DND-41 (cell line): ENCODE measurements around the gene NUCB2.
"Not testable (repeated sequence)": the region's sequence is repeated elsewhere in the genome, so short reads cannot be mapped to it uniquely, and the experiment has no call there.

Experiments used
- ATAC-seq: fragments of 200-7000 bp; cut with Tn5 transposase; 3 replicates; pipeline ENCODE4 v1.9.1; 2021; ENCODE audit warnings: low read depth; ENCODE audit not compliant: insufficient read depth
- DNase-seq: peaks from one replicate; pipeline ENCODE4 v3.0.0-alpha.2; 2020
- H2AFZ ChIP-seq: 2 replicates; pipeline ENCODE4 v1.6.0; 2012; ENCODE audit warnings: low read depth, low read length
- H3K27ac ChIP-seq: 2 replicates; pipeline ENCODE4 v1.5.1; 2012; ENCODE audit warnings: low read length, inconsistent platforms
- H3K27me3 ChIP-seq: fragments of 200-600 bp; sonication (generic); 2 replicates; pipeline ENCODE4 v1.6.0; 2012; ENCODE audit warnings: low read length, mild to moderate bottlenecking, inconsistent platforms; ENCODE audit not compliant: insufficient read depth, poor library complexity
- H3K36me3 ChIP-seq: 2 replicates; pipeline ENCODE4 v1.5.1; 2012; ENCODE audit warnings: low read length, inconsistent platforms; ENCODE audit not compliant: insufficient read depth
- H3K4me1 ChIP-seq: 2 replicates; pipeline ENCODE4 v1.5.1; 2012; ENCODE audit warnings: mild to moderate bottlenecking, low read length; ENCODE audit not compliant: insufficient read depth
- H3K4me2 ChIP-seq: 2 replicates; pipeline ENCODE4 v1.6.0; 2012; ENCODE audit warnings: mild to moderate bottlenecking, moderate library complexity, low read length, inconsistent platforms; ENCODE audit not compliant: insufficient read depth
- H3K4me3 ChIP-seq, 2 experiments: fragments of 200-600 bp in 1 of 2; shearing (Covaris generic) in 1 of 2; 2 replicates each; pipeline ENCODE4 v1.5.1; 2012 to 2016; ENCODE audit warnings: inconsistent platforms in 2 of 2, low read length in 2 of 2, mild to moderate bottlenecking in 2 of 2, low read depth in 1 of 2, moderate library complexity in 1 of 2
- H3K79me2 ChIP-seq: 2 replicates; pipeline ENCODE4 v1.6.0; 2012; ENCODE audit warnings: low read length, inconsistent platforms; ENCODE audit not compliant: insufficient read depth
- H3K9ac ChIP-seq: 2 replicates; pipeline ENCODE4 v1.6.0; 2012; ENCODE audit warnings: low read depth, mild to moderate bottlenecking, inconsistent platforms, low read length, moderate library complexity
- H3K9me3 ChIP-seq: 2 replicates; pipeline ENCODE4 v1.5.1; 2012; ENCODE audit warnings: low read length, moderate library complexity, mild to moderate bottlenecking, inconsistent platforms; ENCODE audit not compliant: insufficient read depth, severe bottlenecking
- H4K20me1 ChIP-seq: 2 replicates; pipeline ENCODE4 v1.6.0; 2012; ENCODE audit warnings: low read length; ENCODE audit not compliant: insufficient read depth
- CTCF ChIP-seq: IDR thresholded peaks from 2 replicates; pipeline ENCODE4 v1.5.1; 2012; ENCODE audit warnings: borderline replicate concordance, low read length, moderate library complexity, mild to moderate bottlenecking; ENCODE audit not compliant: poor library complexity, severe bottlenecking; ENCODE audit errors: extremely low read depth
- EZH2 ChIP-seq: IDR thresholded peaks from 3 replicates; pipeline ENCODE4 v1.6.1; 2012; ENCODE audit warnings: borderline replicate concordance, low read depth, mild to moderate bottlenecking, moderate library complexity, low read length, inconsistent platforms; ENCODE audit not compliant: severe bottlenecking

Gene NUCB2

DNA sequence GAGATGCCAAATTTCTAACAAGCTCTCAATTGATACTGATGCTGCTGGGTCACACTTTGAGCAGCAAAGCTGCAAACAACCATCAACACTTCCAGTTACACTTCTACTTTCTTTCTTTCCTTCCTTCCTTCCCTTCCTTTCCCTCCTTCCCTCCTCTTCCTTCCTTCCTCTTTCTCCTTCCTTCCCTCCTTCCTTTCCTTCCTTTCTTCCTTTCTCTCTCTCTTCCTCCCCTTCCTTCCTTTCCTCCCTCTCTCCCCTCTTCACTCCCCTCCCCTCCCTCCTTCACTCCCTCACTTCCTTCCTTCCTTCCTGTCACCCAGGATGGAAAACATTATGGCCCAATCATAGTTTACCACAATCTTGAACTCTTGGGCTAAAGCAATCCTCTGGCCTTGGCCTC is 35.8 kb upstream of the NUCB2 start:
- Histone ChIP-seq H3K36me3 (no peaks in the 10 kb centered on the region), H3K4me2 (no peak overlapping the region), H3K9ac (no peak overlapping the region), H3K9me3 (no peaks in the 10 kb centered on the region), H4K20me1 (no peaks in the 10 kb centered on the region), H3K4me1 (peaks cover 30% of the 10 kb centered on the region), H3K27ac (no peak overlapping the region; the same call in 1 of the 2 replicates), H2AFZ (no peak overlapping the region), H3K79me2 (no peaks in the 10 kb centered on the region), H3K4me3 (no peak overlapping the region), H3K27me3 (no peaks in the 10 kb centered on the region)
- TF ChIP-seq EZH2 (no peak), CTCF (no peak)
- no peak for ATAC-seq
- DNase-seq = no peak

- not testable (repeated sequence) for H3K36me3 ChIP-seq, H3K9me3 ChIP-seq, H2AFZ ChIP-seq, H3K27me3 ChIP-seq, H3K9ac ChIP-seq, DNase-seq, H3K27ac ChIP-seq, H3K4me2 ChIP-seq, H3K4me3 ChIP-seq, H3K79me2 ChIP-seq, H4K20me1 ChIP-seq, ATAC-seq
- peaks cover 30% of the 10 kb centered on the region for H3K4me1 ChIP-seq
These were observed 33.6 kb upstream of the NUCB2 start for GRCh38 chr11:17242954-17243353.

- Histone ChIP-seq H3K4me2 (peak overlapping the region; percentile 23; the same call in 1 of the 2 replicates), H3K9me3 (no peaks in the 10 kb centered on the region), H3K9ac (no peak overlapping the region), H3K4me1 (peaks cover 30% of the 10 kb centered on the region), H3K36me3 (no peaks in the 10 kb centered on the region), H2AFZ (no peak overlapping the region), H3K4me3 (no peak overlapping the region), H3K79me2 (no peaks in the 10 kb centered on the region), H4K20me1 (no peaks in the 10 kb centered on the region), H3K27ac (peak overlapping the region; percentile 60), H3K27me3 (no peaks in the 10 kb centered on the region)
- no peak for TF ChIP-seq EZH2
- TF ChIP-seq CTCF = no peak
- ATAC-seq = no peak
- no peak for DNase-seq
These were observed 32.5 kb upstream of the NUCB2 start for GRCh38 chr11:17244046-17244445.

- Histone ChIP-seq H4K20me1 (no peaks in the 10 kb centered on the region), H3K27me3 (no peaks in the 10 kb centered on the region), H3K27ac (no peak overlapping the region), H3K79me2 (no peaks in the 10 kb centered on the region), H3K4me1 (no peaks in the 10 kb centered on the region), H3K4me3 (no peak overlapping the region), H3K36me3 (no peaks in the 10 kb centered on the region), H2AFZ (no peak overlapping the region), H3K9me3 (no peaks in the 10 kb centered on the region), H3K9ac (no peak overlapping the region), H3K4me2 (no peak overlapping the region)
- DNase-seq (no peak), ATAC-seq (no peak)
- no peak for TF ChIP-seq EZH2
- TF ChIP-seq CTCF = no peak
These were observed 25.8 kb upstream of the NUCB2 start for GRCh38 chr11:17250561-17251350.
